Tibial nerve (tissue), 4 donors: ENCODE measurements around the gene TYR. TPM values are rescaled to one million over a fixed set of nuclear protein-coding genes. Genes with fewer than 3 reads are reported as not detected.
"Not testable (repeated sequence)": the region's sequence is repeated elsewhere in the genome, so short reads cannot be mapped to it uniquely, and the experiment has no call there.

ENCODE experiments used
- DNase-seq, 2 donors: peaks; one replicate each; pipeline ENCODE4 v3.0.0-alpha.2; 2019; ENCODE audit warnings: low spot score in 2 of 2
- H3K27ac ChIP-seq, 4 donors: fragments of 200-600 bp; sonication (generic) in 3 of 4; one replicate each; pipeline ENCODE4 v1.5.1; 2017 to 2019; ENCODE audit warnings: mild to moderate bottlenecking in 1 of 4
- H3K27me3 ChIP-seq, 2 donors: fragments of 200-600 bp; sonication (generic) in 1 of 2; one replicate each; pipeline versions ENCODE4 v1.5.1 to v1.6.0; 2017 to 2019
- H3K36me3 ChIP-seq, 3 donors: fragments of 200-600 bp; sonication (generic); one replicate each; pipeline ENCODE4 v1.5.1; 2018 to 2019
- H3K4me1 ChIP-seq, 4 donors: fragments of 200-600 bp; sonication (generic) in 3 of 4; one replicate each; pipeline ENCODE4 v1.5.1; 2017 to 2019
- H3K4me3 ChIP-seq, 4 donors: fragments of 200-600 bp; sonication (generic) in 3 of 4; one replicate each; pipeline ENCODE4 v1.5.1; 2017 to 2019; ENCODE audit warnings: mild to moderate bottlenecking in 1 of 4, moderate library complexity in 1 of 4
- H3K9me3 ChIP-seq, 4 donors: fragments of 200-600 bp; sonication (generic) in 3 of 4; one replicate each; pipeline ENCODE4 v1.5.1; 2017 to 2019
- EP300 ChIP-seq, 2 donors: sonication (generic); formaldehyde crosslinking; IDR thresholded peaks; one replicate each; pipeline ENCODE4 v1.6.1; 2017; ENCODE audit warnings: antibody characterized with exemption in 2 of 2, mild to moderate bottlenecking in 1 of 2
- POLR2A ChIP-seq, 2 donors: fragments of 450-650 bp; IDR thresholded peaks; one replicate each; pipeline ENCODE4 v1.6.1; 2017; ENCODE audit warnings: antibody characterized with exemption in 2 of 2, mild to moderate bottlenecking in 2 of 2, moderate library complexity in 2 of 2
- WGBS, 2 donors: methylation state at CpG; one replicate each; pipeline ENCODE4 v1.1.5; 2018; 5-methylcytosine and 5-hydroxymethylcytosine counted together
- total RNA-seq, 4 donors: library from RNA; depleted of rRNA; stranded (reverse); fragments of >200 nt; gene quantifications; one replicate each; pipeline ENCODE4 v1.1.0, GENCODE V29; 2016
- TF ChIP-seq, protein P1 (sequence below), 5 experiments: fragments of 200-600 bp in 3 of 5; fragments of 450-650 bp in 2 of 5; sonication (generic) in 3 of 5; IDR thresholded peaks; one replicate each; pipeline ENCODE4 v1.5.1; 2016 to 2019; ENCODE audit warnings: antibody characterized with exemption in 5 of 5, mild to moderate bottlenecking in 3 of 5, moderate library complexity in 2 of 5

The TYR gene
- total RNA-seq, 4 donors from 2014 or later, result not detected

DNA sequence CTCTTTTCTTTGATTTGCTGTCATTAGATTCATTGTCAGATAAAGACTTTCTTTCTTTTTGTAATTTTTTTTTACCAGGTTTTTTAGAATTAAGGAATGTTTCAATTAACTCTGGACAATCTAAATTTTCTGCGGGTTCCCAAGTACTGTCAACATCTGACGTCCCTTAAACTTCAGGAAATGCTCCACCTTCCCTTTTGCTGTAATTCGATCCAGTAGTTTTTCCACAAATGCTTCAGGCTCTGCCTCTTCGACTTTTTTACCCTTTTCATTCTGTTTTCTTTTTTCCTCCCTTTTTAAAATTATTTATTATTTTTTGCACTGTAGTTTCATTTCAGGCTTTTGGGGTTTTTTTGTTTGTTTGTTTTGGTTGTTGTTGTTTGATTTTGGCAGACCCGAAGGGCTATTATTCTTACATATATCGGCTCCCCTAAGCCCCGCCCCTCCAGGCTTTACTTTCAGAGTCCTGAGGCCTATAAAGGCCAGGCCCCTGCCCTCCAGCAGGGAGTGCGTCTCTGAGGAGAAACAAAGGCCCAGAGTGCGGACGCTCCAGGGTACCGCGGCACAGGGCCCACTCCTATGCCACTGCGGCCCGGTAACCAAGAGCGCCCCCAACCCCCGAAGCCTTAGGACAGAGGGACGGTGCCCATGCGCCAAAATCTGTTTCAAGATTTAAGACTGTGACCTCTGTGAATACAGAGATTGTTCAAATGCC is 116.4 kb downstream of the TYR start:
- no peaks in the 10 kb centered on the region for H3K9me3 ChIP-seq
- H3K4me3 ChIP-seq, result peak overlapping the region in 3 of 4 donors; percentile 1 to 35 (median 18)
- TF ChIP-seq, protein P1, sequence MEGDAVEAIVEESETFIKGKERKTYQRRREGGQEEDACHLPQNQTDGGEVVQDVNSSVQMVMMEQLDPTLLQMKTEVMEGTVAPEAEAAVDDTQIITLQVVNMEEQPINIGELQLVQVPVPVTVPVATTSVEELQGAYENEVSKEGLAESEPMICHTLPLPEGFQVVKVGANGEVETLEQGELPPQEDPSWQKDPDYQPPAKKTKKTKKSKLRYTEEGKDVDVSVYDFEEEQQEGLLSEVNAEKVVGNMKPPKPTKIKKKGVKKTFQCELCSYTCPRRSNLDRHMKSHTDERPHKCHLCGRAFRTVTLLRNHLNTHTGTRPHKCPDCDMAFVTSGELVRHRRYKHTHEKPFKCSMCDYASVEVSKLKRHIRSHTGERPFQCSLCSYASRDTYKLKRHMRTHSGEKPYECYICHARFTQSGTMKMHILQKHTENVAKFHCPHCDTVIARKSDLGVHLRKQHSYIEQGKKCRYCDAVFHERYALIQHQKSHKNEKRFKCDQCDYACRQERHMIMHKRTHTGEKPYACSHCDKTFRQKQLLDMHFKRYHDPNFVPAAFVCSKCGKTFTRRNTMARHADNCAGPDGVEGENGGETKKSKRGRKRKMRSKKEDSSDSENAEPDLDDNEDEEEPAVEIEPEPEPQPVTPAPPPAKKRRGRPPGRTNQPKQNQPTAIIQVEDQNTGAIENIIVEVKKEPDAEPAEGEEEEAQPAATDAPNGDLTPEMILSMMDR (IDR thresholded peaks at IDR 0.05), result no peak
- TF ChIP-seq POLR2A (IDR thresholded peaks at IDR 0.05) (no peak), EP300 (IDR thresholded peaks at IDR 0.05) (no peak)
- no peak for DNase-seq
- no peaks in the 10 kb centered on the region for H3K27me3 ChIP-seq
- no peaks in the 10 kb centered on the region for H3K4me1 ChIP-seq
- H3K27ac ChIP-seq, result no peak overlapping the region
- no peaks in the 10 kb centered on the region for H3K36me3 ChIP-seq
- 17 to 23% methylated on average over 18 of the region's 18 CpGs for WGBS, 2 donors

- not testable (repeated sequence) for H3K36me3 ChIP-seq, H3K4me1 ChIP-seq, DNase-seq, H3K9me3 ChIP-seq, H3K27ac ChIP-seq, H3K4me3 ChIP-seq, H3K27me3 ChIP-seq
- WGBS, 2 donors, result 90 to 99% methylated on average over 7 of the region's 7 CpGs
Observed at GRCh38 chr11:89295023-89295422, 117.3 kb downstream of the TYR start.

GRCh38 chr11:89303029-89303428 is 125.4 kb downstream of the TYR start:
- H3K4me1 ChIP-seq, H3K27ac ChIP-seq, H3K4me3 ChIP-seq, H3K9me3 ChIP-seq, DNase-seq, H3K27me3 ChIP-seq, H3K36me3 ChIP-seq: not testable (repeated sequence)
- WGBS, 2 donors, result 73 to 80% methylated on average over 1 of the region's 1 CpG

GRCh38 chr11:89308272-89308671 is 130.6 kb downstream of the TYR start:
- not testable (repeated sequence) for H3K9me3 ChIP-seq, H3K4me1 ChIP-seq, H3K4me3 ChIP-seq, H3K27me3 ChIP-seq, H3K36me3 ChIP-seq, DNase-seq, H3K27ac ChIP-seq
- WGBS, 2 donors, result 88 to 100% methylated on average over 1 of the region's 1 CpG

DNA sequence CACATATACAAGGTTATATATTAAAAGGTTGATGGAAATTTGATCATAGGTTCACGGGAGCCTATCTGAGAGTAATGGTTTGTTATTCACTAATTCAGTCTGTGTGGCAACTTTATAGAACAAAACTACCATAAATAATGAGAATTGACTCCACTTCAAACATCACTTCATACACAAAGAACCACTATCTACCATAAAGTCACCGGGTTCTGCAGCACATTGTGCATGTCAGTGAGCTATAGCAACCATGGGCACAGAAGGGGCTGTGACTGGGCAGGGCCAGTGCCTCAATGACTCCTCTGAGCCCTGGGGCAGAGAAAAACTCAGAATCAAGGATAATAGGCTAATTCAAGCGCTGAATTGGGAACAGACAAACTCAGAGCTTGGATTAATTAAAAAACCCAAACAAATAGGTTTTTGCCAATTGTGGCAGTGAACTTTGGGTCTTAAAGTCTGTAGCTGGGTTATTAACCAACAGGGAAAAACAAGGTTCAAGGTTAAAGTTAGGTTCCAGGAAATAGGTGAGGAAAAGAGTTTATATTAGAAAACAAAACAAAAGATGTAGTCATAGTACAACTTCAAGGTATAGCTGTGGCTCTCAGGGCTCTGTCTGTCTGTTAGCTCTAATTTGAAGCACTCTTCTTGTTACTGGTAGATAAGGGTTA is 131.8 kb downstream of the TYR start:
- not testable (repeated sequence) for H3K9me3 ChIP-seq, H3K27ac ChIP-seq, H3K4me1 ChIP-seq, H3K4me3 ChIP-seq, H3K36me3 ChIP-seq, DNase-seq, H3K27me3 ChIP-seq
- WGBS, 2 donors, result 54 to 60% methylated on average over 3 of the region's 3 CpGs

- not testable (repeated sequence) for DNase-seq, H3K36me3 ChIP-seq, H3K4me1 ChIP-seq, H3K27me3 ChIP-seq, H3K4me3 ChIP-seq, H3K9me3 ChIP-seq, H3K27ac ChIP-seq
- WGBS, 2 donors, result 66 to 76% methylated on average over 3 of the region's 3 CpGs
Observed at GRCh38 chr11:89310607-89311006, 132.9 kb downstream of the TYR start.

DNA sequence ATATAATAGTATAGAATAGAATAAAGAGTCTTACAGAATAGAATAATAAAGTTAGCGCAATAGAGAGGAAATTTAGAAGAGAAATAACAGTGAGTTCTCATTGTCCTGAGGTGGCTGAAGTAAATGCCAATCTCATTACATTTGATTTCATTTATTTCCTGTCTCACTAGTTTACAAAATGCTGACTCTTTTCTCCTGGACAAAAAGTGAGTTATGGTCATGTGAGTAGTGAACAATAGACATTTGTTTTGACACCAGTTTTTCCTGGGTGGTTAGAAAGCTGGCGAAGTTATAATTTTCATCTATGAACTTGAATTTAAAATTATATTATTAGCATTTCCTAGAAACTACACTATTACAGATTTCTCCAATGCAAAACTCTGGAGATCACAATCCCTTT is 143.7 kb downstream of the TYR start:
- Histone ChIP-seq H3K27ac (peak overlapping the region in 1 of 4 donors; percentile 5), H3K27me3 (no peaks in the 10 kb centered on the region), H3K36me3 (no peaks in the 10 kb centered on the region), H3K9me3 (peaks cover 0 to 7% (median 0%) of the 10 kb centered on the region in 4 donors), H3K4me3 (no peak overlapping the region), H3K4me1 (no peaks in the 10 kb centered on the region)
- no peak for DNase-seq
- WGBS, 2 donors, result 43 to 54% methylated on average over 2 of the region's 2 CpGs
- TF ChIP-seq, protein P1 (IDR thresholded peaks at IDR 0.05), result no peak
- no peak for TF ChIP-seq EP300 (IDR thresholded peaks at IDR 0.05)
- no peak for TF ChIP-seq POLR2A (IDR thresholded peaks at IDR 0.05)
